Posterior cingulate gyrus (tissue), 11 donors: ENCODE data around the gene RCBTB2.
"Not testable (repeated sequence)": the region's sequence is repeated elsewhere in the genome, so short reads cannot be mapped to it uniquely, and the experiment has no call there.

Experiments used
- DNase-seq, 10 donors: peaks; one replicate each; pipeline versions ENCODE4 v3.0.0 to v3.0.0-alpha.2; 2020 to 2021; ENCODE audit warnings: mixed read lengths in 3 of 10
- intact Hi-C: fragments of 100-400 bp; cut with DNase I; formaldehyde crosslinking; loops from one replicate; pipeline ENCODE4 v1.15.1; 2023

RCBTB2 gene

DNA sequence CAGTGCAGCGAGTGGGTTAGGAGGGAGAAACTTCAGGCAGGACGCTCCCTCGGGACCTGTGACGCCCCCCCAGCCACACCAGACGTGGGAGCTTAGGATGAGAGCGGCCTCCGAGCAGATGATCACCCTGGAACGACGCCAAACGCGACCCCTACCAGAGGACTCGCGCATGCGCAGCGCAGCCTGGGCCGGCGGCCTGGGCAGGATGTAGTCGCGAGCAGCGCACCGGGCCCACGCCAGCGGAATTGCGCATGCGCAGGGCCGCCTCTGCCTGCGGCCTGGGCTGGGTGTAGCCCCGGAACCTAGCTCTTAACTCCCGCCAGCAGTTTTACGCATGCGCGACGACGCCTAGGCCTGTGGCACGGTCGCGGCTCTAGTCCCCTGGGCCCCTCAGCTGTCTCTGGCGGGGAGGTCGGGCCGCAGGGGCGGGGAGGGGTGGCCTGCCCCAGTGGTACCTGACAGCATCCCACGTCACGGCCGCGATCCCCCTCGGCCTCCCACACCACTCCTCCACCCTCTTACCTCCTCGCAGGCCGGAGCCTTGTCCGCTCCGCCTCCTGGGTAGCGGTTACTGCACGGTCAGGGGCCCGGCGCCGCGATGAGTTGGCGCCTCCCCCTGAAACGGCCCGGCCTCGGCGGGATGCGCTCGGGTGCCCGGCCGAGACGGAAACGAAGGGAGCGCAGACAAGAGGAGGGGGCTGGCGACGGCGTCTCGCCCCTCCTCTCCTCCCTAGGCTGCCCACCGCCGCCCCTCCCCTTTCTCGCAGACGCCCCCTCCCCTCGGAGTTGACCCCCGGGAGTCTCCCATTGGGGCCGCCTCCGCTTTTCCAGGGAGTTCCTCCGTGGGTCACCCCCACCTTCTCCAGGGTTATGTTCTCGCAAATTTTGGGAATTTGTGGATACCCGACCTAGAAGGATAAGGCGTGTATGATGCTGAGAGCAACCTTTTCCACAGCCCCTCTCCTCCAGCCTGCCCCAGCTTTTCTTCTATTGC is at the start of gene RCBTB2:
Gene RCBTB2, minus strand, starts transcription at position 575 of the 994 bp plus-strand sequence. CDS start 11,141 bp downstream, outside the sequence.
- intact Hi-C loops = no loop called here
- peak; percentile 94 to 99 (median 96) for DNase-seq

DNA sequence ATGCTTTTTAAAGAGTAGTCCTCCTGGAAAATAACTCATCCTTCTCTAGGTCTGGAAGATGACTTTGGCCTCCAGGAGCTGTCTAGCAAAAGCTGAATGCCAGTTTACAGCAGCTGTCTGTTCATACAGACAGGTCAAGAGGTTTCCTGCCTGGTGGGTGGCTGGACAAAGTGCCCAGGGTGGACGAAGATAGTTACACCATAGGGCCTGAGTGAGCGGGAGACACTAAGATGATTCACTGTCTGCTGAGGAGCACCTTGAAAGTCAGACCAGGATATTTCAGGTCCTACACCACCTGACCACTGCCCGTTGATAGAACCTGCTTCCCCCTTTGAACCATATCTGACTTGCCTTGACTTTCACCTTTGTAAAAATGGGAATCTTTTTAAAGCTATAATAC is 49.2 kb upstream of the RCBTB2 start:
- DNase-seq = no peak
- intact Hi-C loops = loop anchor here (5.0 to 10.0 kb wide), 3 partner anchors 45 to 455 kb away; partner anchors contain the start of gene ITM2B

- intact Hi-C loops = loop anchor here (1.0 to 10.0 kb wide), 4 partner anchors 44 to 454 kb away; partner anchors contain the start of gene ITM2B
- no peak for DNase-seq
These were observed 48.0 kb upstream of the RCBTB2 start for GRCh38 chr13:48580896-48581295.

- intact Hi-C loops = loop anchor here (1.0 to 10.0 kb wide), 4 partner anchors 43 to 453 kb away; partner anchors contain the start of gene ITM2B
- DNase-seq = peak in 5 of 10 donors; percentile 34 to 78 (median 63)
These were observed 47.4 kb upstream of the RCBTB2 start for GRCh38 chr13:48580185-48580803.

DNA sequence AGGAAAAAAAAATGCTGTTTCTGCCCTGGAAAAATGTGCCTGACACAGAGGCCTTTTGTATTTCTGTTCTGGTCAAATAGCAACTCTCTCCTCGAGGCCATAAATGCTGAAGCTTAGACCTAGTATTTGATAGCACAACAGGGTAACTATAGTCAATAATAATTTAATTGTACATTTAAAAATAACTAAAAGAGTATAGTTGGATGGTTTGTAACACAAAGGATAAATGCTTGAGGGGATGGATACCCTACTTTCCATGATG is 47.0 kb upstream of the RCBTB2 start:
- intact Hi-C loops = loop anchor here (1.0 to 10.0 kb wide), 4 partner anchors 43 to 453 kb away; partner anchors contain the start of gene ITM2B
- not testable (repeated sequence) for DNase-seq

- intact Hi-C loops = no loop called here
- no peak for DNase-seq
These were observed 46.5 kb upstream of the RCBTB2 start for GRCh38 chr13:48579165-48579918.

GRCh38 chr13:48578516-48579164 is 45.8 kb upstream of the RCBTB2 start:
- intact Hi-C loops = no loop called here
- DNase-seq = no peak

- intact Hi-C loops = no loop called here
- no peak for DNase-seq
These were observed 43.6 kb upstream of the RCBTB2 start for GRCh38 chr13:48576448-48577010.

- intact Hi-C loops = no loop called here
- no peak for DNase-seq
These were observed 42.2 kb upstream of the RCBTB2 start for GRCh38 chr13:48575031-48575430.

DNA sequence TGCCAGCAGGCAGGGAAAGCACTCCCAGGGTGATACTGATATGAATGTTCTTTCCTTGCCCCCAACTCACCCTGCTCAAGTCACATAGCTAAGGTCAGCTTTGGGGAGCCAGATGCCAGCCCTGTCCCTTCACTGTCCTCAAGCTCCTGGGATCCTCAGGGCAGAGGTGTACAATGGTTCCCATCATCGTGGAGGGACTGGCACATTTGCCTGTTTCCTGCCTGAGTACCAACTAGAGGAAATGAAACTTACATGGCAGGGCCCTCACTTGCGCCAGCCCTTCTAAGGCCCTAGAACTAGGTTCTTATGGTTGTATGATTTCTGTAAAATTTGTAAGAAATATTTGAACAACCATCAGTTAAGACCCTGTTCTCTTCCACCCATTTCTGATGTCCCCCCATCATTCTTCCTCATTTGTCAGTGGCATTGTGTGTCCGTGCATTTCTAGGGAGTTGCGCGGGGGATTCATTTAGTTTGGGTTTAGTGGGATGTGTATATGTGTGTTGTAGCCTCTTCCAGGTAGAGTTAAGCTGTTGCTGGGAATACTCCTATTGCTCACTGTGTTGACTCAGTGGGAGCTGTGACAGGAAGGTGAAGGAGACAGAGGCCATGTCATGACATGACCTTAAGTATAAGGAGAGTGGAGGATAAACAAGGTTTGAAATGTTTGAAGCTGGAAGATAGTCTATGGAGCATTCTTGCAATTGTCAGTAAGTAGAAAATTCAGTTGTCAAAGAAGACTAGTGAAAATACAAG is 41.3 kb upstream of the RCBTB2 start:
- intact Hi-C loops = no loop called here
- no peak for DNase-seq

DNA sequence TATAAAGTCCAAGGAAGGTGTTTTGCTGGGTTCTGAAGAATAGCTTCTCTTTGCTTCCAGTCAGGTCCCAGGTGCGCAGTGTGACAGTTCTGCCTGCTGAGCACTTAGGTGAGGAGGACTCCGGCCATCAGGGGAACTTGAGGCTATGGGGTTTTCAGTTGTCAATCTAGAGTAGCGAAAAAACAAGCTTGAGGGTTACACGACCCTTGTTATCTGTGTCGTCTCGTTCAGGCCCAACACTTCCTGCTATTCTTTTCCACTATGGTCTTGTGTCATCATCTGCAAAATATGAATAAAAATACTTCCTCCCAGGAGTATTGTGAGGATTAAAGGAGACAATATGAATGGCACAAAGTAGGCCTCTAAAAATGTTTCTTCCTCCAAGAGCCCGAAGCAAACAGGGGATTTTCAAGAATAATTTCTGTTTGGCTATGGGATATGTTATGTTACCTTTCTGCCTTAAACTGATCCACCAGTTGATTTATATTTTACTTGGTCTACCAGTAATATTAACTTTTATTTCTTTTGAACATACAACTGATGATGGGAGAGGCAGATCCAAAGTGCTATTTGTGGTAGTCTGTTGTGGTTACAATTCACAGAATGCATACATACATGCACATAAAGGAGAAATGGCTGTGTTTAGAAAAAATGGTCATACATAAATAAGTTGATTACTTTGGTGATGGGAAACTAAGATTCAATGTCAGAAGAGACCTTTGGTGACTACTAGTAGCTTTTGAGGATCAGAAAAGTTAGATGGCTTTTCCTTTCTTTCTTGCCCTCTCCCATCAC is 40.5 kb upstream of the RCBTB2 start:
- DNase-seq = no peak
- intact Hi-C loops = no loop called here

DNA sequence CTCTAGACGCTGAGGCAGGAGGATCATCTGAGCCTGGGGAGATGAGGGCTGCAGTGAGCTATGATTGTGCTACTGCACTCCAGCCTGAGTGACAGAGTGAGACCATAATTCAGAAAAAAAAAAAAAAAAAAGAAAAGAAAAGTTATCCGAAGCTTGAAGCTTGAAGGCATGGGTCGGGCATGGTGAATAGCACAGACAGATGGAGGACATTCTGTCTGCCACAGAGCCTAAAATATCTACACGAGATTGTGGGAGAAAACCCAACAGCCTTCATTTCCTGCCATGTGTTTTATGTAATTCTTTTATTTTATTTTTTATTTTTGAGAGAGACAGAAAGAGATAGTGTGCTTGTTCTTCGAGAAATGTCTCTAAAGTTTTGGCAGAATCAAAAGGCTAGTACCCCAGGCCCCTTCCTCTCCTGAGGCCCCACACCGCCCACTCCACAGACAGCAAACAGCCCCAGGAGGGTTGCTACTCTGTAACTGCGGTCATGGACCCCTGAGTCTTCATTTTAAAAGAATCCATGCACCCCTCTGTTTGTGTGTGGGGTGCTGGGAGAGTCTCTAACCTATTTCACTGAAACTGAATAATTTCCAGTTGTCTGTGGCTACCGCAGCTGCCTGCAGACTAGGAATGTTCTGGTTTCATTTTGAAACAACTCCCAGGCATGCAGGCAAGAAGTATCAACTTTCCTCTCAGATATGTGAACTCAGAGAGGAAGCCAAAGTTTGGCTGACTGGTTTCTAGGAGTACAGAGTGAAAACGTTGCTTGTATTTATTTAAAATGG is 38.4 kb upstream of the RCBTB2 start:
- intact Hi-C loops = no loop called here
- DNase-seq = no peak

DNA sequence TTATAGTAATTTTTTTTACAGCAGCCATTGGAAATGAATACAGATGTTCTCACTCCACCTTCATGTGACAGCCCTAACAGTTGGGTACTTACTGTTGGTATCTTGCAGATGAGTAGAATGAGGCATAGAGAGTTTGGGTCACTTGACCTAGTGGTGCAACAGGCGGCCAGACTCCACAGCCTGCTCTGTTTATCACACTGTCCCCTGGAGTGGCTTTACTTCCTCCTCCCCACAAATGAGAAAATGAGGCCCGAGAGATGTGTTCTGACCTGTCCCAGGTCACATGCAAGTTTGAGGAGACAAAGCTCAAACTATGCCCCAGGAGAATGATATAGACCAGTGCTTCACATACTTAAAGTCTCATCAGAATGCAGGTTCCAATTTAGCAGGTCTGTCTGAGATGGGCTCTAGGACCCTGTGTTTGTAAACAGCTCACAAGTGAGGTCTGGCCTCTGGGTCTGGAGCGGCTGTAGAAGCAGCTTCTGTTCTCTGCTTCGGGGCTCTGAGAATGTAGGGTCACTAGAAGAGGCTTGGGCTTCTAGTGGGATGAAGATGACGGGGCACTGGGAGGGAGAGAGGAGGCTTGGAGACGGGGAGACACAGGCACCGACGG is 37.4 kb upstream of the RCBTB2 start:
- intact Hi-C loops = no loop called here
- no peak for DNase-seq

DNA sequence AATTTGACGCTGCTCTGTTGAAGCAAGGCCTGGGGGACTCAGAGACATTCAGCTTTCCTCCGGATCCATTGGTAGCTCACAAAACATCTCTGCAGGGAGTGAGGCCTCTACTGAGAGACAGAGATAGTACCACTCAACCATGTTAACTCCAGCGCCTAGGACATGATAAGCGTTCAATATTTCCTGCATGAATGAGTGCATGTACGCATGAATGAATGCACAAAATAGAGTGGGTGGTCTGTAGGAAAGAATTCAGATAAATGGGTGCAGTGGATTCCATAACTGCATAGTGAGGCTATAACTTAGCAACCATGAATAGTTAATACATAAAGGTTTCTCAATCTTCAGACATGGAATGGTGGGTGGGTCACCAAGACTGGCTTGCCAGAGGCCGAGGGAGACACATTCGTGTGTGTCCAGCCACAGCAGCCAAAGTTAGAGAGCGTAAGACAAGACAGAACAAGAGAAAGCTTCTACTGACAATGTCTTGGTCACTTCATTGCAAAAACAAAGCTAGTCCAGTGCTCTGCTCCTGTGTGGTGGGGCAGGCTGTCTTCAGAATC is 36.3 kb upstream of the RCBTB2 start:
- intact Hi-C loops = no loop called here

DNA sequence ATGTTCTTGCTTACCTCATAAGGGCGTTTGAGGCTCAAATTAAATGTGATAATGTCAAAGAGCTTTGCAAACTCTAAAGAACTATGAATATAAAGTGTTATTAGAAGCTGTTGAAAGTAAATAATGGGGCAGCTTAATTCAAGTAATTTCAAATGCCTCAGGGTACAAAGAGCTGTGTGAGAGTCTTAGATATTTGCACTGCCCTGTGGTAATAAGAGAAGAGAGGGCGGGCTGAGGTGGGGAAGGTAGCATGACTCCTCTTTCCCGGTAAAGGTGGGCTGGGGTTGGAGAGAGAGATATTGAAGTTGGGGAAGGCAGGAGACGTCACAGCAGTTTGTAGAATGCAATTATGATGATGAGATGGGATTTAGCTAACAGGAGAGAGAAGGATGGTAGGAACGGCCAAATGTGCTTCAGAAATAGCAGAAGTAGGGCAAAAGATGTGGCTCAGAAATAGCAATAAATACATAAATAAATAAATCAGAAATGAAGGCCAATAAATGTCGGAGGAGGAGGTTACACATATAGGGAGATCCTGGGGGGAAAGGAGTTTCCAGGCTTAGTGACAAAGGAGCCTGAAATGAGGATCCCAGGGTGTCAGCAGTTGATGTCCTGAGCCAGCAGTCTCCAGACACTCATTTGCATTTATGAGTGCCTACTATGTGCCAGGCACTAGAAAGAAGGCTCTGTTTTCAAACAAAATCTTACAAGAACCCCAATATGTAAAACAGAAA is 35.7 kb upstream of the RCBTB2 start:
- intact Hi-C loops = no loop called here
- no peak for DNase-seq

More for the DNA sequence above, 36.3 kb upstream of the RCBTB2 start:
- no peak for DNase-seq
